Stimulated activated CD4-positive, alpha-beta T cell treated with anti-CD3 and anti-CD28 coated beads, Interleukin-2, amount 100 ng/mL, for 48 hours (primary cell): Measurements from ENCODE around the gene CDK5R1.

ENCODE experiments used
- DNase-seq, 2 donors: peaks; one replicate each; pipeline ENCODE4 v3.0.0-alpha.2; 2020

CDK5R1 gene

GRCh38 chr17:32494621-32495358 lies 8.0 kb downstream of the CDK5R1 start:
- DNase-seq: no peak

GRCh38 chr17:32495359-32496231 lies 8.8 kb downstream of the CDK5R1 start:
- DNase-seq: no peak

- no peak for DNase-seq
Observed at GRCh38 chr17:32496395-32497073, 9.7 kb downstream of the CDK5R1 start.

- no peak for DNase-seq
Observed at GRCh38 chr17:32497431-32498205, 10.8 kb downstream of the CDK5R1 start.

- DNase-seq: no peak
Observed at GRCh38 chr17:32498391-32498790, 11.6 kb downstream of the CDK5R1 start.

GRCh38 chr17:32502013-32502412 lies 15.2 kb downstream of the CDK5R1 start:
- DNase-seq: no peak

- DNase-seq: no peak
Observed at GRCh38 chr17:32502710-32503109, 15.9 kb downstream of the CDK5R1 start.

- DNase-seq: no peak
Observed at GRCh38 chr17:32503251-32504165, 16.7 kb downstream of the CDK5R1 start.

GRCh38 chr17:32504166-32504990 lies 17.6 kb downstream of the CDK5R1 start:
- DNase-seq: no peak

GRCh38 chr17:32508926-32509325 lies 22.1 kb downstream of the CDK5R1 start:
- no peak for DNase-seq

- DNase-seq: no peak
Observed at GRCh38 chr17:32510466-32510865, 23.7 kb downstream of the CDK5R1 start.

- no peak for DNase-seq
Observed at GRCh38 chr17:32512328-32512727, 25.5 kb downstream of the CDK5R1 start.

- DNase-seq: no peak
Observed at GRCh38 chr17:32513579-32513978, 26.8 kb downstream of the CDK5R1 start.

- DNase-seq: no peak
Observed at GRCh38 chr17:32514606-32515005, 27.8 kb downstream of the CDK5R1 start.

GRCh38 chr17:32515677-32516383 lies 29.0 kb downstream of the CDK5R1 start:
- no peak for DNase-seq

- no peak for DNase-seq
Observed at GRCh38 chr17:32516450-32516849, 29.7 kb downstream of the CDK5R1 start.

GRCh38 chr17:32516940-32517701 lies 30.3 kb downstream of the CDK5R1 start:
- DNase-seq: no peak

GRCh38 chr17:32517982-32518381 lies 31.2 kb downstream of the CDK5R1 start:
- DNase-seq: no peak

- DNase-seq: no peak
Observed at GRCh38 chr17:32518646-32519227, 31.9 kb downstream of the CDK5R1 start.
